ENCODE results near the gene SNAP47. TPM values are rescaled to one million over a fixed set of nuclear protein-coding genes. Genes with fewer than 3 reads are reported as not detected.

Gene SNAP47
- total and polyA plus RNA-seq, 3 experiments from 2014 or later = 27.0 to 47.4 (median 28.4) TPM

DNA sequence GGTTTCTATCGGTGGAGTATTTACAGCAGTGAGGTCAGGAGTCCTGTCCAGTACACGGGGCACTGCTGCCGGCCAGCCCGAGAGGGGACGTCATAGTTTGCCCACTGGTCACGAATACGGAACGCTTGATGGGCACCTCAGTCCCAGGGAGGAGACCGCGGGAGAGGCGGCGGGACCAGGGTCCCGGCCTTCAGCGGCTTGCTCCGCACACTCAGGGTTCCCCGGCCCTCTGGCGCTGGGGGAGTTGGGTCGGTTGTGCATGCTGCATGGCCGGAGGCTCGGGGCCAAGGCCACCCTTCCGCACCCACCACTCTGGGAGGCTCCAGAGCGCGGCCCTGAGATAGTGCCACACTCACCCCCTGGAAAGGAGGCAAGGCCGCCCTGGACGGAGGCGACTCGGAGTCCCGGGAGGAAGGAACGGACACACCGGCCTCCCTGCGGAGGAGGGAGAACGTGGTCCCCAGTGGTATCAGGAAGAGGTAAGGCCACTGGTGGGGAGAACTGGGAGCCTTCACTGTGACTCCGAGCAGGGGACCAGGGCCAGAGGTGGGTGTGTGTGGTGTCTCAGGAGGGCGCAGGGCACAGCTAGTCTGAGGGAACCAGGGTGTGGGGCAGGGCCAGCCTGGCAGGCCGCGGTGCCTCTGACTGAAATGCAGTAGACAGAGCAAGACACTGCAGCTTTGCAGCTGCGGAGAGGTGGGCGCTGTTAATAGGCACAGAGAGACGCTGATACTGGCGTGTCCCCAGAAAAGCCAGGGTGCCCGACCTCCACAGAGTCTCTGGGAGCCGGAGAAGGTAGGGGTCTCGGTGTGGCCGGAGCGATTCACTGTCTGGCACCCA is 51.7 kb downstream of the SNAP47 start:
- CTCF ChIA-PET = interaction anchor here (1.1 to 4.7 kb wide), 4 partner anchors 8 to 23 kb away, joined by 3 to 47 read pairs (median 8); no protein-coding TSS in a partner anchor
- Mint-ChIP-seq H3K4me3 (peak overlapping the region; percentile 81 to 95 (median 86)), H3K4me1 (peaks cover 5 to 29% (median 14%) of the 10 kb centered on the region in 3 donors), H3K9me3 (no peaks in the 10 kb centered on the region), H3K36me3 (peaks cover 0 to 8% (median 4%) of the 10 kb centered on the region in 3 donors), H3K27ac (peak overlapping the region; percentile 47 to 94 (median 78)), H3K27me3 (no peaks in the 10 kb centered on the region)
- peak overlapping the region; percentile 73 for H3K4me3 ChIP-seq (ENCODE audit: low read length)
- H3K27ac ChIP-seq (ENCODE audit: low read depth, low read length) = no peak overlapping the region
- H3K4me1 ChIP-seq (ENCODE audit: insufficient read depth, low read length) = peaks cover 16% of the 10 kb centered on the region
- POLR2A ChIA-PET = interaction anchor here (1.2 to 2.7 kb wide), 3 partner anchors 13 to 354 kb away, joined by 3 to 36 read pairs (median 13); no protein-coding TSS in a partner anchor
- H3K36me3 ChIP-seq (ENCODE audit: insufficient read depth, low read length) = no peaks in the 10 kb centered on the region
- no peaks in the 10 kb centered on the region for H3K9me3 ChIP-seq (ENCODE audit: low read length)
- DNase-seq = peak in 1 of 5 donors; percentile 53
- H3K27me3 ChIP-seq (ENCODE audit: insufficient read depth, low read length, poor library complexity, severe bottlenecking) = no peaks in the 10 kb centered on the region

DNA sequence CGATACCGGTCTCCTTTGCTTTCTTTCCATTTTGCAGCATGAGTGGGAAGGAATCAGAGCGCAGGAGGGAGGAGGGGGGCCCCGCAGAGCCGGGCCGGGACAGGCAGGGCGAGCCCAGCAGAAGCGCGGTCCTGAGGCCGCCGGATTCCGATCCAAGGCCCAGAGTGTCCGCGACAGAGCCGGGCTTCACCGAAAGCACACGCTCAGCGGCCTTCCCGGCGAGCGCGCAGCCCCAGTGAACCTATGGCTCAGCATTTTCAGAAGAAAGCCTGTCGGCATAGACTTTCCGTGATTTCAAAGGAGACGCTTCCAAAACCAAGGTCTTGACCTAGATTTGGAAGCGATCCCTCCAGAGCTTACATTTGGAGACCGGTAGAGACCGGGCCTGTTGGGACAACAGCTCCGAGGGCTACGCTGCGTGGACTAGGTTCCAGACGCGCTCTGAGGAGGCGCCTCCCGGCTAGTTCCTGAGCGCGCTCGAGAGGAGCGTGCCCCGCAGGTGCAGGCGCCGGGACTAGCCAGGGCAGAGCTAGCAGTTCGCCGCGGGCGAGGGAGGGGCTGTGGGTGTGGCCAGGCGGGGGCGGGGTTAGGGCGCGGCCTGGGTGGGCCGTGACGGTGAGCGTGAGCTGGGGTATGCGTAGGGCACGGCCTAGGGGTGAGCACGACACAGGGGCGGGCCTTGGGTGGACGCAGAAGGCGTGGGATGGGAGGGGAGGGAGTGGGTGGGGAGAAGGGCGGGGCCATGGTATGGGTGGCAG is 52.5 kb downstream of the SNAP47 start:
- Mint-ChIP-seq H3K4me3 (peak overlapping the region; percentile 81 to 95 (median 86)), H3K9me3 (no peaks in the 10 kb centered on the region), H3K27me3 (no peaks in the 10 kb centered on the region), H3K4me1 (peaks cover 5 to 29% (median 14%) of the 10 kb centered on the region in 3 donors), H3K36me3 (peaks cover 0 to under 1% (median under 1%) of the 10 kb centered on the region in 3 donors), H3K27ac (peak overlapping the region; percentile 47 to 94 (median 78))
- ChIA-PET CTCF (interaction anchor here (1.0 to 4.7 kb wide), 5 partner anchors 9 to 166 kb away, joined by 3 to 47 read pairs (median 4); no protein-coding TSS in a partner anchor), POLR2A (interaction anchor here (0.5 to 2.7 kb wide), 6 partner anchors 14 to 1721 kb away, joined by 3 to 36 read pairs (median 3); partner anchors contain the start of gene ITPKB)
- H3K4me1 ChIP-seq (ENCODE audit: insufficient read depth, low read length) = peaks cover 16% of the 10 kb centered on the region
- peak; percentile 88 to 98 (median 93) for DNase-seq
- peak overlapping the region; percentile 73 for H3K4me3 ChIP-seq (ENCODE audit: low read length)
- H3K36me3 ChIP-seq (ENCODE audit: insufficient read depth, low read length) = no peaks in the 10 kb centered on the region
- peak overlapping the region; percentile 33 for H3K27ac ChIP-seq (ENCODE audit: low read depth, low read length)
- no peaks in the 10 kb centered on the region for H3K27me3 ChIP-seq (ENCODE audit: insufficient read depth, low read length, poor library complexity, severe bottlenecking)
- no peaks in the 10 kb centered on the region for H3K9me3 ChIP-seq (ENCODE audit: low read length)

GRCh38 chr1:227788271-227789083 is 53.2 kb downstream of the SNAP47 start:
- H3K4me3 Mint-ChIP-seq = peak overlapping the region; percentile 81 to 95 (median 86)
- H3K27me3 Mint-ChIP-seq = no peaks in the 10 kb centered on the region
- Histone ChIP-seq H3K27me3 (ENCODE audit: insufficient read depth, low read length, poor library complexity, severe bottlenecking) (no peaks in the 10 kb centered on the region), H3K27ac (ENCODE audit: low read depth, low read length) (no peak overlapping the region), H3K4me3 (ENCODE audit: low read length) (peak overlapping the region; percentile 61), H3K36me3 (ENCODE audit: insufficient read depth, low read length) (no peaks in the 10 kb centered on the region), H3K9me3 (ENCODE audit: low read length) (no peaks in the 10 kb centered on the region), H3K4me1 (ENCODE audit: insufficient read depth, low read length) (peaks cover 16% of the 10 kb centered on the region)
- ChIA-PET CTCF (interaction anchor here (1.0 to 4.7 kb wide), 5 partner anchors 9 to 165 kb away, joined by 3 to 47 read pairs (median 4); no protein-coding TSS in a partner anchor), POLR2A (interaction anchor here (0.6 to 2.7 kb wide), 6 partner anchors 14 to 1049 kb away, joined by 3 to 36 read pairs (median 3); partner anchors contain the start of gene ITPKB)
- peak overlapping the region in 6 of 8 donors; percentile 32 to 91 (median 73) for H3K27ac Mint-ChIP-seq
- H3K9me3 Mint-ChIP-seq = no peaks in the 10 kb centered on the region
- H3K36me3 Mint-ChIP-seq = no peaks in the 10 kb centered on the region
- peaks cover 5 to 29% (median 14%) of the 10 kb centered on the region in 3 donors for H3K4me1 Mint-ChIP-seq
- DNase-seq = peak in 2 of 5 donors; percentile 79 to 83

GRCh38 chr1:227789084-227790033 is 54.1 kb downstream of the SNAP47 start:
- H3K4me3 Mint-ChIP-seq = peak overlapping the region; percentile 81 to 95 (median 86)
- no peaks in the 10 kb centered on the region for H3K27me3 ChIP-seq (ENCODE audit: insufficient read depth, low read length, poor library complexity, severe bottlenecking)
- peak in 1 of 5 donors; percentile 47 for DNase-seq
- H3K27me3 Mint-ChIP-seq = peaks cover 0 to 2% of the 10 kb centered on the region in 2 donors
- POLR2A ChIA-PET = interaction anchor here (0.6 to 2.7 kb wide), 2 partner anchors 15 to 24 kb away, joined by 3 to 36 read pairs; no protein-coding TSS in a partner anchor
- H3K9me3 ChIP-seq (ENCODE audit: low read length) = no peaks in the 10 kb centered on the region
- peaks cover 16% of the 10 kb centered on the region for H3K4me1 ChIP-seq (ENCODE audit: insufficient read depth, low read length)
- H3K4me3 ChIP-seq (ENCODE audit: low read length) = peak overlapping the region; percentile 61
- no peaks in the 10 kb centered on the region for H3K9me3 Mint-ChIP-seq
- no peaks in the 10 kb centered on the region for H3K36me3 ChIP-seq (ENCODE audit: insufficient read depth, low read length)
- H3K27ac ChIP-seq (ENCODE audit: low read depth, low read length) = no peak overlapping the region
- H3K27ac Mint-ChIP-seq = peak overlapping the region in 4 of 8 donors; percentile 62 to 91 (median 84)
- no peaks in the 10 kb centered on the region for H3K36me3 Mint-ChIP-seq
- CTCF ChIA-PET = interaction anchor here (4.7 kb wide), 1 partner anchor 25 kb away, joined by 47 read pairs; no protein-coding TSS in a partner anchor
- H3K4me1 Mint-ChIP-seq = peaks cover 5 to 29% (median 14%) of the 10 kb centered on the region in 3 donors

- POLR2A ChIA-PET = no interaction called here
- peaks cover 16% of the 10 kb centered on the region for H3K4me1 ChIP-seq (ENCODE audit: insufficient read depth, low read length)
- H3K27ac Mint-ChIP-seq = peak overlapping the region in 1 of 8 donors; percentile 73
- CTCF ChIA-PET = interaction anchor here (4.7 kb wide), 1 partner anchor 26 kb away, joined by 47 read pairs; no protein-coding TSS in a partner anchor
- no peaks in the 10 kb centered on the region for H3K36me3 Mint-ChIP-seq
- H3K4me3 ChIP-seq (ENCODE audit: low read length) = no peak overlapping the region
- peaks cover 5 to 29% (median 14%) of the 10 kb centered on the region in 3 donors for H3K4me1 Mint-ChIP-seq
- peak overlapping the region in 3 of 7 donors; percentile 22 to 95 (median 84) for H3K4me3 Mint-ChIP-seq
- H3K27ac ChIP-seq (ENCODE audit: low read depth, low read length) = no peak overlapping the region
- DNase-seq = no peak
- H3K36me3 ChIP-seq (ENCODE audit: insufficient read depth, low read length) = no peaks in the 10 kb centered on the region
- no peaks in the 10 kb centered on the region for H3K27me3 ChIP-seq (ENCODE audit: insufficient read depth, low read length, poor library complexity, severe bottlenecking)
- no peaks in the 10 kb centered on the region for H3K9me3 ChIP-seq (ENCODE audit: low read length)
- H3K9me3 Mint-ChIP-seq = no peaks in the 10 kb centered on the region
- H3K27me3 Mint-ChIP-seq = peaks cover 0 to 5% of the 10 kb centered on the region in 2 donors
Observed at GRCh38 chr1:227790034-227790400, 54.8 kb downstream of the SNAP47 start.

DNA sequence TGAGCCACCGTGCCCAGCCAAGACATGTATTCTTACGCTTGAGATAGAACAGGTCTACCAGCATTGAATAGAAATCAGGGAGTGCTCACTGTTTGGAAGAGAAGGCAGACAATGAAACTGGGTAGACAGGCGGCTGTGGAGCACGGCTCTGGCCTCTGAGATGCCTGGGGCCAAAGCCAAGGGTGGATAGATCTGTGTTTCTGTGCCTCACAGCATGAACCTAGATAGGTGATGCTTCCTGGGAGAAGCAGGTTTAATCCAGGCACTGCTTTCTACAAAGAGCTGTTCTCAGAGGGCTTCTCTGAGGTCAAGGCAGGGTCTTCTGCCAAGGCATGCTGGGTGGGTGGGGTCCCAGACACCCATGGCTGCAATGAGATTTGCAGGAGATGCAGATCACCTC is 55.6 kb downstream of the SNAP47 start:
- CTCF ChIA-PET = interaction anchor here (1.3 kb wide), 1 partner anchor 29 kb away, joined by 4 read pairs; no protein-coding TSS in a partner anchor
- DNase-seq = no peak
- H3K27me3 Mint-ChIP-seq = peaks cover 0 to 5% of the 10 kb centered on the region in 2 donors

More for the DNA sequence above, 55.6 kb downstream of the SNAP47 start:
- Mint-ChIP-seq H3K36me3 (no peaks in the 10 kb centered on the region), H3K27ac (peak overlapping the region in 5 of 8 donors; percentile 23 to 58 (median 39)), H3K9me3 (no peaks in the 10 kb centered on the region), H3K4me3 (peak overlapping the region in 3 of 7 donors; percentile 18 to 34 (median 18)), H3K4me1 (peaks cover 5 to 28% (median 14%) of the 10 kb centered on the region in 3 donors)
- H3K4me3 ChIP-seq (ENCODE audit: low read length) = no peak overlapping the region
- no peak overlapping the region for H3K27ac ChIP-seq (ENCODE audit: low read depth, low read length)
- H3K4me1 ChIP-seq (ENCODE audit: insufficient read depth, low read length) = peaks cover 16% of the 10 kb centered on the region
- no peaks in the 10 kb centered on the region for H3K27me3 ChIP-seq (ENCODE audit: insufficient read depth, low read length, poor library complexity, severe bottlenecking)
- POLR2A ChIA-PET = no interaction called here
- no peaks in the 10 kb centered on the region for H3K9me3 ChIP-seq (ENCODE audit: low read length)
- H3K36me3 ChIP-seq (ENCODE audit: insufficient read depth, low read length) = no peaks in the 10 kb centered on the region

Data from CD8-positive, alpha-beta memory T cell (primary cell).